HAP-1 (cell line): ENCODE data around the gene TRPM3.

Experiments
- DNase-seq, 2 experiments: peaks; one replicate each; pipeline ENCODE4 v3.0.0-alpha.2; 2016 to 2020; ENCODE audit warnings: low spot score in 2 of 2
- H3K27me3 ChIP-seq: fragments of 250-450 bp; sonication (Bioruptor Pico); 2 replicates; pipeline ENCODE4 v1.5.1; 2020; ENCODE audit warnings: low read depth, mild to moderate bottlenecking, moderate library complexity
- H3K36me3 ChIP-seq: fragments of 250-450 bp; sonication (Bioruptor Pico); replicated peaks from 2 replicates; pipeline ENCODE4 v1.5.1; 2020; ENCODE audit warnings: mild to moderate bottlenecking
- H3K4me1 ChIP-seq: fragments of 250-450 bp; sonication (Bioruptor Pico); 2 replicates; pipeline ENCODE4 v1.5.1; 2020; ENCODE audit warnings: mild to moderate bottlenecking
- H3K4me3 ChIP-seq: fragments of 250-450 bp; sonication (Bioruptor Pico); 2 replicates; pipeline ENCODE4 v1.5.1; 2020; ENCODE audit warnings: mild to moderate bottlenecking, moderate library complexity
- H3K9me3 ChIP-seq: fragments of 250-450 bp; sonication (Bioruptor Pico); 2 replicates; pipeline ENCODE4 v1.5.1; 2020; ENCODE audit warnings: mild to moderate bottlenecking, moderate library complexity
- in situ Hi-C: fragments of 300-500 bp; cut with MboI; formaldehyde crosslinking; loops from 3 replicates; pipeline ENCODE4 v1.14.3; 2020; ENCODE audit warnings: low sequenced_read_pairs, inconsistent platforms, mixed read lengths

The TRPM3 gene

DNA sequence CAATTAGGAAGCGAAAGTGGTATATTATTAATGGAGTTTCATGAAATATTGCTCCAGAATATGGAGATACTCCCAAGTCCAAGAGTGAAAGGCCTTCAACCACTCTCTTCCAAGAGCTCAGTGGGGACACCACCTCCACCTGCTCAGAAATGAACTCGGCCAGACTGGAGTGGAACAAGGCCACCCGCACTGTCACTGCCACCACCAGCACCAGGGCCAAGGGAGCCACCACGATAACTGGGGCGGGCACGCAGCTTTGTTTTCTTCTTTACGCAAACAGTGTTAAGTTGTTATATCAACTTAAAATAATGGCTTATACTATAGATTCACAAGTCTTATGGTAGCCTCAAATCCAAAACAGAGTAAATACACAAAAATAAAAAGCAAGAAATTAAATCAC lies 204.1 kb downstream of the TRPM3 start:
- H3K9me3 ChIP-seq = no peaks in the 10 kb centered on the region
- in situ Hi-C loops = no loop called here
- no peaks in the 10 kb centered on the region for H3K36me3 ChIP-seq
- no peaks in the 10 kb centered on the region for H3K4me1 ChIP-seq
- no peaks in the 10 kb centered on the region for H3K27me3 ChIP-seq
- DNase-seq = no peak
- no peak overlapping the region for H3K4me3 ChIP-seq

DNA sequence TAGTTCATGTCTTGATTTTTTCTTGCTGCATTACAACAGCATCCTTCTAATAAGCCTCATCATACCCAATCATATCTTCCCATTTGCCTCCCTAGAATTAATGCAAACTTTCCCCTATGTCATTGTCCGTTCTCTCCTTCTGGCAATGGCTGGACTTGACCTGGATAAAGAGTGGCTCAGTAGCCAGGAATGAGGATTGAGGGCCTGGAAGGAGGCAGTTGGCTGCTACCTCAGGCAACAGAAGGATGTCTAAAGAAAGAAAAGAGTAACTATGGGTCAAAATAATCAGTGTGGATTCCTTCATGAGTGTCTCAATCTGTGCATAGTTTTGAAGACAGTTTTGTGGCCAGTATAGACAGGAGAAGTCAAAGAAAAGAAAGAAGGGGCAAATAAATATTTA lies 209.6 kb downstream of the TRPM3 start:
- Histone ChIP-seq H3K4me1 (no peaks in the 10 kb centered on the region), H3K27me3 (no peaks in the 10 kb centered on the region), H3K9me3 (no peaks in the 10 kb centered on the region), H3K36me3 (no peaks in the 10 kb centered on the region), H3K4me3 (no peak overlapping the region)
- no peak for DNase-seq
- in situ Hi-C loops = no loop called here

DNA sequence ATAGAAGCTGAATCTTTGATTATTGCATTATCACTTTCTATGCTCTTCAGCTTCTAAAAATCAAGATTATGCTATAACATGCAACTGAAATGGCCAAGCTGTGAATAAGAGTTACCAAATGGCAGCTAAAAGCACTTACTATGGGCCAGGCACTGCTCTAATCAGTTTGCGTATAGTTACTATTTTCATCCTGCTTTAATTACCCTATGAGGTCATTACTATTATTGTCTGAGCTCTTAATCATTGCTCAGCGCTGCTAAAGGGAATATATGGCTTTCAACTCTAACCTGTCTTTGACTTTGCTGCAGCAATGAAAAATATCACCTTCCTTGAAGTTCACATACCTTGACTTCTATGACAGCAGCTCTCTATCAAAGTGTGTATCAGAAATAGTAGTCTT lies 210.8 kb downstream of the TRPM3 start:
- Histone ChIP-seq H3K9me3 (no peaks in the 10 kb centered on the region), H3K4me3 (no peak overlapping the region), H3K4me1 (no peaks in the 10 kb centered on the region), H3K36me3 (no peaks in the 10 kb centered on the region), H3K27me3 (no peaks in the 10 kb centered on the region)
- no peak for DNase-seq
- in situ Hi-C loops = no loop called here

- in situ Hi-C loops = no loop called here
- H3K27me3 ChIP-seq = no peaks in the 10 kb centered on the region
- peak in 1 of 2 experiments; percentile 7 for DNase-seq
- H3K9me3 ChIP-seq = no peaks in the 10 kb centered on the region
- no peak overlapping the region for H3K4me3 ChIP-seq
- H3K4me1 ChIP-seq = peaks cover 23% of the 10 kb centered on the region
- H3K36me3 ChIP-seq = no peaks in the 10 kb centered on the region
Measured at GRCh38 chr9:70902692-70903131, 218.7 kb downstream of the TRPM3 start.

DNA sequence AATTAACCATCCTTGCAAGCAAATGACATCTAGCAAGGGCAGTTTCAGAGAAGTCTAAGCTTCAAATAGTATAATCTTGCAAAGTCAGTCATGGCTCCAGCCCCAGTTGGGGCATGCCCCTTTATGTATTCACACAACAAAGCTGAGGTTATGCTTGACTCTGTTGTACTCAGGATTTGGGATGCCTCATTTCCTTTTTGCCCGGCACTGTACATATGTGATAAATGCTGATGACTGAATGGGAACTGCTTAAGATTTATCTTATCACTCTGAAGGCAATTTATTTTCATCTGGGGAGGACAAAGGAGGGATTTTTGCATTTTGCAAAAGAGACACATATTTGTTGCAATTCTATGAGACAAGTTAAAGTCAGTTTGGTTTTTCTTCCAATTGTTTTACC lies 219.2 kb downstream of the TRPM3 start:
- DNase-seq = peak in 1 of 2 experiments; percentile 8
- in situ Hi-C loops = no loop called here
- Histone ChIP-seq H3K9me3 (no peaks in the 10 kb centered on the region), H3K27me3 (no peaks in the 10 kb centered on the region), H3K4me1 (peaks cover 23% of the 10 kb centered on the region), H3K4me3 (no peak overlapping the region), H3K36me3 (no peaks in the 10 kb centered on the region)

- Histone ChIP-seq H3K36me3 (no peaks in the 10 kb centered on the region), H3K4me1 (peaks cover 23% of the 10 kb centered on the region), H3K4me3 (no peak overlapping the region), H3K9me3 (no peaks in the 10 kb centered on the region), H3K27me3 (no peaks in the 10 kb centered on the region)
- DNase-seq = no peak
- in situ Hi-C loops = no loop called here
Measured at GRCh38 chr9:70901746-70902145, 219.7 kb downstream of the TRPM3 start.

GRCh38 chr9:70901013-70901412 lies 220.4 kb downstream of the TRPM3 start:
- peaks cover 29% of the 10 kb centered on the region for H3K4me1 ChIP-seq
- no peaks in the 10 kb centered on the region for H3K27me3 ChIP-seq
- DNase-seq = no peak
- no peaks in the 10 kb centered on the region for H3K36me3 ChIP-seq
- in situ Hi-C loops = no loop called here
- no peaks in the 10 kb centered on the region for H3K9me3 ChIP-seq
- no peak overlapping the region for H3K4me3 ChIP-seq

- in situ Hi-C loops = no loop called here
- Histone ChIP-seq H3K4me3 (no peak overlapping the region), H3K4me1 (peaks cover 27% of the 10 kb centered on the region), H3K9me3 (no peaks in the 10 kb centered on the region), H3K27me3 (no peaks in the 10 kb centered on the region), H3K36me3 (no peaks in the 10 kb centered on the region)
- peak; percentile 35 to 89 for DNase-seq
Measured at GRCh38 chr9:70893580-70894122, 227.8 kb downstream of the TRPM3 start.

- in situ Hi-C loops = no loop called here
- no peaks in the 10 kb centered on the region for H3K36me3 ChIP-seq
- no peaks in the 10 kb centered on the region for H3K27me3 ChIP-seq
Measured at GRCh38 chr9:70888471-70888870, 232.9 kb downstream of the TRPM3 start.

DNA sequence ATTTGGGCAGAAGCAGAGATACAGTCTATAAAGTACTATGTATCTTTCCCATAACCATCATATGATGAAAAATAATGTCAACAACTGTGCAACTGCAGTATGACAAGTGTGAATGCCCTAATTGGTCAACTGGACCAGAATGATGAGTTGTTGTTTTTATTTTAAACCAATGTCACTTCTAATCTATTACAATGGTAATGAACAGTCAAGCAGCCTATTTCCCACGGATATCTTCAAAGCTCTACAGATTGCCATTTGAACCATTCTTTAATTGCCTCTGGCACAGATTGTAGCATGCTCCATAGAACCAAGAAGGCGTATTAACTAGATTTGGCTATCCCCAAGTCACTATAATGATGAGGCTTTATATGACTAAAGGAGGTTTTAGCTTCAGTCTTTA lies 233.6 kb downstream of the TRPM3 start:
- no peak overlapping the region for H3K4me3 ChIP-seq
- no peaks in the 10 kb centered on the region for H3K9me3 ChIP-seq
- no peaks in the 10 kb centered on the region for H3K36me3 ChIP-seq
- in situ Hi-C loops = no loop called here
- peaks cover 4% of the 10 kb centered on the region for H3K4me1 ChIP-seq
- H3K27me3 ChIP-seq = no peaks in the 10 kb centered on the region
- no peak for DNase-seq

More at GRCh38 chr9:70888471-70888870, 232.9 kb downstream of the TRPM3 start:
- DNase-seq = no peak
- peaks cover 10% of the 10 kb centered on the region for H3K4me1 ChIP-seq
- no peak overlapping the region for H3K4me3 ChIP-seq
- H3K9me3 ChIP-seq = no peaks in the 10 kb centered on the region

- in situ Hi-C loops = no loop called here
- no peaks in the 10 kb centered on the region for H3K9me3 ChIP-seq
- H3K36me3 ChIP-seq = no peaks in the 10 kb centered on the region
- DNase-seq = no peak
- peaks cover 4% of the 10 kb centered on the region for H3K4me1 ChIP-seq
- H3K27me3 ChIP-seq = no peaks in the 10 kb centered on the region
- no peak overlapping the region for H3K4me3 ChIP-seq
Measured at GRCh38 chr9:70883963-70884793, 237.2 kb downstream of the TRPM3 start.

GRCh38 chr9:70883056-70883455 lies 238.4 kb downstream of the TRPM3 start:
- no peak for DNase-seq
- Histone ChIP-seq H3K27me3 (no peaks in the 10 kb centered on the region), H3K36me3 (no peaks in the 10 kb centered on the region), H3K4me3 (no peak overlapping the region), H3K4me1 (peaks cover 4% of the 10 kb centered on the region), H3K9me3 (no peaks in the 10 kb centered on the region)
- in situ Hi-C loops = no loop called here

DNA sequence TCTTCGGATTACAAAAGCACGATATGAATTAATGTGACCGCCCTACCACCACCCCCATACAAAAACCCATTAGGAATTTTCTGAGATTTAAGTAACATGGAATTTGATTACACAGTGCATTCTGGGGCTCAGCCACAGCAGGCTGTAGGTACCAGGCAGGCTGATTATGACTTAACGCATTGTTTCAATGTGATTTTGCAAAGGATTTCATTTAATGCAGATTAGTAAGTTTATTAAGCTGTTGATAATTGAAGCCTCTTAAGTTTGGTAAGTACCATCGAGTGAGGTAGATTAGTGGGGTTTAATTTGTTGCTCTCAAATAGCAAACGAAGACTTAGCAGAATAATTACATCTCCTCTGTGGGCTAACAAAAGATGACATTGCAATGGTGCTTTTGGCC lies 240.1 kb downstream of the TRPM3 start:
- H3K36me3 ChIP-seq = no peaks in the 10 kb centered on the region
- H3K27me3 ChIP-seq = no peaks in the 10 kb centered on the region
- H3K4me3 ChIP-seq = no peak overlapping the region
- in situ Hi-C loops = no loop called here
- H3K4me1 ChIP-seq = peaks cover 4% of the 10 kb centered on the region
- DNase-seq = no peak
- H3K9me3 ChIP-seq = no peaks in the 10 kb centered on the region

- no peaks in the 10 kb centered on the region for H3K36me3 ChIP-seq
- H3K4me1 ChIP-seq = peaks cover 4% of the 10 kb centered on the region
- no peak overlapping the region for H3K4me3 ChIP-seq
- no peaks in the 10 kb centered on the region for H3K9me3 ChIP-seq
- no peaks in the 10 kb centered on the region for H3K27me3 ChIP-seq
- DNase-seq = peak in 1 of 2 experiments; percentile 65
- in situ Hi-C loops = no loop called here
Measured at GRCh38 chr9:70880535-70880934, 240.9 kb downstream of the TRPM3 start.
